ENCODE data around the gene CHD5. TPM values are rescaled to one million over a fixed set of nuclear protein-coding genes. Genes with fewer than 3 reads are reported as not detected.

Gene CHD5
- total and polyA plus RNA-seq, 2 experiments from 2014 or later = 0.10 to 0.11 TPM

DNA sequence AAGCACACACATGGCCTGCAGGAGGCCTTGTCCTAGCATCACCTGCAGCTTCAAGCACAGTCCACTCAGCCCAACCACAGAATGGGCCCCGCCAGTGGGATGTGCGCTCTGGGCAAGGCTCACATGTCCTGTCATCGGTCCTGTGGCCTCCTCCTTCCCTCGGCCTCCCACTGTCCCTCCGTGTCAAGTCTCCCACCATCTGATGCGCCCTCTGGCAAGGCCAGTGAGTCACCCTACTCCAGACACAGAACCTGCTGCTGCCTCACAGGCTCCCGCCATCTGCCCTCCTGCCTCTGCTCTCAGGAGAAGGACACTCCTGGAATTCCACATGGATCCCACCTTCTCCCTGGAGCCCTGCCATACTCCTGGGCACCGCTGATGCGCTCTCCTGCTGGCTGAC is 120.3 kb downstream of the CHD5 start:
- H3F3A ChIP-seq (ENCODE audit: insufficient read depth) = no peaks in the 10 kb centered on the region
- H3K9me3 ChIP-seq (ENCODE audit: low read depth) = no peaks in the 10 kb centered on the region
- H3K27me3 ChIP-seq (replicated peaks; ENCODE audit: insufficient read depth) = no peaks in the 10 kb centered on the region
- H3K27ac ChIP-seq = no peak overlapping the region
- H3K36me3 ChIP-seq (ENCODE audit: low read depth) = no peaks in the 10 kb centered on the region
- H3K4me3 ChIP-seq = no peak overlapping the region
- in situ Hi-C loops (cut with MboI) = loop anchor here (25.0 kb wide), 1 partner anchor 277 kb away; no protein-coding TSS in a partner anchor
- H3K9ac ChIP-seq = no peak overlapping the region
- no peaks in the 10 kb centered on the region for H3K79me2 ChIP-seq (ENCODE audit: insufficient read depth)
- 80 to 90% methylated on average over 9 of the region's 9 CpGs for WGBS, 2 experiments (ENCODE audit: low coverage in 1 of 2, low lambda C conversion rate in 2 of 2, missing lambda C conversion rate in 2 of 2)
- H4K20me1 ChIP-seq (ENCODE audit: insufficient read depth) = no peaks in the 10 kb centered on the region
- DNase-seq = peak; percentile 32
- no peak overlapping the region for H3K4me2 ChIP-seq (ENCODE audit: unreplicated experiment)
- TF ChIP-seq EZH2phosphoT487 (IDR thresholded peaks at IDR 0.05; ENCODE audit: insufficient read depth, low read depth) = no peak
- H3K9me2 ChIP-seq (ENCODE audit: insufficient read depth) = no peaks in the 10 kb centered on the region
- H2AFZ ChIP-seq = no peak overlapping the region
- no peaks in the 10 kb centered on the region for H3K4me1 ChIP-seq (ENCODE audit: insufficient read depth)

DNA sequence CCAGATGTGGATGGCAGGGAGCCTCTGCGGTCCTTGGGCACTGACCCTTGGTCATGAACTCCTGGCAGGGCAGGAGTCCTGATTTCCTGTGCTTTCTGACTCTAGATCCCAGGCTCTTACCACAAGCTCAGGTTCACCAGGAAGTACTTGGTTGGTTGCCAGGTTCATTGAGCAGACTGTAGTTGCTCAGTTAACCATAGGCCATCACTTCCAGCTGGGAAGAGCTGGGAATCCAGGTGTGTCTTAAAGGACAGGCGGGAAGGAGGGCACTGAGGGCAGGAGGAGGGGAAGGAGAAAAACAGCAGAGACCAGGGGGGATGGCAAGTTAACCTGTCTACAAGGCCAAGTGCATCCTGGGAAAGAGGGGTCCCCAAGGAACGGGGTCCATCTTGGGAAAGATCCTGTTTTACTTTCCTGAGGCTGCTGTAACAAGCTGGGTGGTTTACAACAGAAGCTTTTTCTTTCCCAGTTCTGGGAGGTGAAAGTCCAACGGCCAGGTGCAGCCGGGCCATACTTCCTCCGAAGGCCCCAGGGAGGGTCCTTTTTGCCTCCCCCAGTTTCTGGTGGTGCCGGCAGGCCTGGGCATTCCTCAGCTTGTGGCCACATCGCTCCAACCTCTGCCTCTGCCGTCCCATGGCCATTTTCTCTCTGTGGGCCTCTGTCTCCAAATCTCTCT is 122.8 kb downstream of the CHD5 start:
- H3K27ac ChIP-seq = no peak overlapping the region
- no peak overlapping the region for H3K4me3 ChIP-seq
- H3K9ac ChIP-seq = no peak overlapping the region
- no peak overlapping the region for H2AFZ ChIP-seq
- H3K36me3 ChIP-seq (ENCODE audit: low read depth) = no peaks in the 10 kb centered on the region
- H3K27me3 ChIP-seq (replicated peaks; ENCODE audit: insufficient read depth) = no peaks in the 10 kb centered on the region
- no peaks in the 10 kb centered on the region for H3K9me2 ChIP-seq (ENCODE audit: insufficient read depth)
- WGBS, 2 experiments (ENCODE audit: low coverage in 1 of 2, low lambda C conversion rate in 2 of 2, missing lambda C conversion rate in 2 of 2) = 53 to 54% methylated on average over 8 to 9 of the region's 9 CpGs
- no peaks in the 10 kb centered on the region for H4K20me1 ChIP-seq (ENCODE audit: insufficient read depth)
- no peaks in the 10 kb centered on the region for H3K9me3 ChIP-seq (ENCODE audit: low read depth)
- no peak for DNase-seq
- H3K4me2 ChIP-seq (ENCODE audit: unreplicated experiment) = no peak overlapping the region
- H3K79me2 ChIP-seq (ENCODE audit: insufficient read depth) = no peaks in the 10 kb centered on the region
- TF ChIP-seq EZH2phosphoT487 (IDR thresholded peaks at IDR 0.05; ENCODE audit: insufficient read depth, low read depth) (no peak), EZH2 (IDR thresholded peaks at IDR 0.05; ENCODE audit: insufficient read depth, poor library complexity, severe bottlenecking) (no peak)
- in situ Hi-C loops (cut with MboI) = loop anchor here (25.0 kb wide), 1 partner anchor 280 kb away; no protein-coding TSS in a partner anchor
- H3F3A ChIP-seq (ENCODE audit: insufficient read depth) = peaks cover 6% of the 10 kb centered on the region; the same call in 1 of the 2 replicates
- no peaks in the 10 kb centered on the region for H3K4me1 ChIP-seq (ENCODE audit: insufficient read depth)

DNA sequence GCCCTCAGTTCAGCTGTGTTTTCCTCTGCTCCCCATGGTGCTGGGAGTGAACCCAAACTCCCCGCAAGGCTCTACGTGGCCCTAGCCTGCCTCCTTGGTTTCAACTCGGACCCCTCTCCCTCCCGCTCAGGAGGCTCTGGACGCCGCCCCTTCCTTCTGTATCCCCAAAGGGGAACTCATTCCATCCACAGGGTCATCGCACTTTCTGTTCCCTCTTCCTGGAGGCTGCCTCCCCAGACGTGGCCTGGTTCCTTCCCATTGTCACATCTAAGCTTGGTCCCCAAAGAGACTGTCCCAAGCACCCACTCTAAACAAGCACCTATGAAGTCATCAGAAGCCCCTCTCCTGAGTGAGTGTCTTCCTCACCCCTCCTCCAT is 123.6 kb downstream of the CHD5 start:
- WGBS, 2 experiments (ENCODE audit: low coverage in 1 of 2, low lambda C conversion rate in 2 of 2, missing lambda C conversion rate in 2 of 2) = 49 to 56% methylated on average over 8 of the region's 8 CpGs
- no peaks in the 10 kb centered on the region for H3K4me1 ChIP-seq (ENCODE audit: insufficient read depth)
- H3K9me2 ChIP-seq (ENCODE audit: insufficient read depth) = no peaks in the 10 kb centered on the region
- no peaks in the 10 kb centered on the region for H3K27me3 ChIP-seq (replicated peaks; ENCODE audit: insufficient read depth)
- no peaks in the 10 kb centered on the region for H3K36me3 ChIP-seq (ENCODE audit: low read depth)
- no peak overlapping the region for H3K9ac ChIP-seq
- TF ChIP-seq EZH2phosphoT487 (IDR thresholded peaks at IDR 0.05; ENCODE audit: insufficient read depth, low read depth) (no peak), EZH2 (IDR thresholded peaks at IDR 0.05; ENCODE audit: insufficient read depth, poor library complexity, severe bottlenecking) (no peak)
- DNase-seq = no peak
- no peak overlapping the region for H3K27ac ChIP-seq
- no peak overlapping the region for H3K4me3 ChIP-seq
- H3F3A ChIP-seq (ENCODE audit: insufficient read depth) = peaks cover 6% of the 10 kb centered on the region; the same call in 1 of the 2 replicates
- in situ Hi-C loops (cut with MboI) = loop anchor here (25.0 kb wide), 1 partner anchor 281 kb away; no protein-coding TSS in a partner anchor
- no peak overlapping the region for H3K4me2 ChIP-seq (ENCODE audit: unreplicated experiment)
- H3K9me3 ChIP-seq (ENCODE audit: low read depth) = no peaks in the 10 kb centered on the region
- H2AFZ ChIP-seq = no peak overlapping the region
- no peaks in the 10 kb centered on the region for H4K20me1 ChIP-seq (ENCODE audit: insufficient read depth)
- no peaks in the 10 kb centered on the region for H3K79me2 ChIP-seq (ENCODE audit: insufficient read depth)

DNA sequence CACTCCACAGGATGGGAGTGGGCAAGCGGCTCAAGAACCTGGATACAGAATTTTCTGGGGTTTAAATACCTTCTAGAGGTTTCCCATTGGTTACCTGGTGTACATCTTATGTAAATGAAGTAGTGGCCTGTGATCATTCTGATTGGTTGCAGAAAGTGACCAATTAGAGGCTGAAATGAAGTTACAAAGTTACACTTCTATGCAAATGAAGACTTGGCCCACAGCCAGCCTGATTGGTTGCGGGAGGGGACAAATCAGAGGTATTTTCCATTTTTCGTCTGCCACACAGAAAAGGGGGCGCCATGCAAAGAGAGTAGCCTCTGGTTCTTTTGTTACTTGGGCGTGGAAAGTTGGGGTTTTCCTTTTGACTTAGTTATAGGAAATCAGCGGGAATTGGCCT is 125.5 kb downstream of the CHD5 start:
- Histone ChIP-seq H3K4me2 (ENCODE audit: unreplicated experiment) (no peak overlapping the region), H3K27ac (no peak overlapping the region), H3K4me3 (no peak overlapping the region), H3K36me3 (ENCODE audit: low read depth) (no peaks in the 10 kb centered on the region), H3K79me2 (ENCODE audit: insufficient read depth) (no peaks in the 10 kb centered on the region), H3K9ac (no peak overlapping the region), H3K9me3 (ENCODE audit: low read depth) (no peaks in the 10 kb centered on the region), H3K27me3 (replicated peaks; ENCODE audit: insufficient read depth) (no peaks in the 10 kb centered on the region), H4K20me1 (ENCODE audit: insufficient read depth) (no peaks in the 10 kb centered on the region), H3K9me2 (ENCODE audit: insufficient read depth) (no peaks in the 10 kb centered on the region), H3K4me1 (ENCODE audit: insufficient read depth) (no peaks in the 10 kb centered on the region), H3F3A (ENCODE audit: insufficient read depth) (peaks cover 6% of the 10 kb centered on the region; the same call in 1 of the 2 replicates), H2AFZ (no peak overlapping the region)
- in situ Hi-C loops (cut with MboI) = loop anchor here (25.0 kb wide), 1 partner anchor 283 kb away; no protein-coding TSS in a partner anchor
- TF ChIP-seq EZH2 (IDR thresholded peaks at IDR 0.05; ENCODE audit: insufficient read depth, poor library complexity, severe bottlenecking) = no peak
- no peak for TF ChIP-seq EZH2phosphoT487 (IDR thresholded peaks at IDR 0.05; ENCODE audit: insufficient read depth, low read depth)
- WGBS, 2 experiments (ENCODE audit: low coverage in 1 of 2, low lambda C conversion rate in 2 of 2, missing lambda C conversion rate in 2 of 2) = 68 to 69% methylated on average over 6 of the region's 6 CpGs
- no peak for DNase-seq

All from GM23248 (cell line).